Cardiac septum (tissue), 1 donor: ENCODE measurements around the gene KRTAP5-7. TPM values are rescaled to one million over a fixed set of nuclear protein-coding genes. Genes with fewer than 3 reads are reported as not detected.
"Not testable (repeated sequence)": the region's sequence is repeated elsewhere in the genome, so short reads cannot be mapped to it uniquely, and the experiment has no call there.

Experiments used
- DNase-seq: peaks from one replicate; pipeline ENCODE4 v3.0.0-alpha.2; 2020; ENCODE audit warnings: low spot score
- intact Hi-C: fragments of 100-400 bp; cut with DNase I; formaldehyde crosslinking; loops from one replicate; pipeline ENCODE4 v1.14.0; 2022
- long read RNA-seq: library from polyadenylated mRNA; unstranded; transcript quantifications from one replicate; pipeline ENCODE4 v2.0.0, GENCODE V29; 2021
- total RNA-seq: library from RNA; stranded (reverse); fragmentation: NEBNext Ultra II Directional; extraction: Animal tissue kit (Norgen Biotek cat#: 25700); gene quantifications from one replicate; pipeline ENCODE4 v1.2.1, GENCODE V29; 2021
- donor health status: DM: no; HTN: no; CAD: no.

Gene KRTAP5-7
- total RNA-seq, result not detected
- long read RNA-seq, result 0 reads

- DNase-seq, intact Hi-C loops: not testable (repeated sequence)
Measured at GRCh38 chr11:71526796-71527575, at the start of gene KRTAP5-7. KRTAP5-7 (plus strand) TSS chr11:71527267; CDS start chr11:71527301, 34 bp downstream.

GRCh38 chr11:71477641-71478527 lies 49.2 kb upstream of the KRTAP5-7 start:
- intact Hi-C loops, result no loop called here
- DNase-seq, result no peak

GRCh38 chr11:71478528-71478840 lies 48.6 kb upstream of the KRTAP5-7 start:
- intact Hi-C loops, result no loop called here
- DNase-seq, result no peak

GRCh38 chr11:71481101-71481960 lies 45.7 kb upstream of the KRTAP5-7 start:
- DNase-seq, result peak; percentile 41

GRCh38 chr11:71482216-71482615 lies 44.9 kb upstream of the KRTAP5-7 start:
- peak; percentile 58 for DNase-seq
- intact Hi-C loops, result no loop called here

More at GRCh38 chr11:71481101-71481960, 45.7 kb upstream of the KRTAP5-7 start:
- intact Hi-C loops, result no loop called here

- DNase-seq, result peak; percentile 61
- intact Hi-C loops, result no loop called here
Measured at GRCh38 chr11:71482746-71483364, 44.2 kb upstream of the KRTAP5-7 start.

GRCh38 chr11:71483692-71484091 lies 43.4 kb upstream of the KRTAP5-7 start:
- intact Hi-C loops, result no loop called here
- DNase-seq, result peak; percentile 4

- intact Hi-C loops, result no loop called here
Measured at GRCh38 chr11:71484248-71485062, 42.6 kb upstream of the KRTAP5-7 start.

GRCh38 chr11:71485063-71485399 lies 42.0 kb upstream of the KRTAP5-7 start:
- intact Hi-C loops, result no loop called here
- peak; percentile 63 for DNase-seq

More at GRCh38 chr11:71484248-71485062, 42.6 kb upstream of the KRTAP5-7 start:
- peak; percentile 63 for DNase-seq

- intact Hi-C loops, result no loop called here
- DNase-seq, result peak; percentile 7
Measured at GRCh38 chr11:71485466-71485865, 41.6 kb upstream of the KRTAP5-7 start.

- intact Hi-C loops, result no loop called here
- peak; percentile 7 for DNase-seq
Measured at GRCh38 chr11:71486320-71486719, 40.7 kb upstream of the KRTAP5-7 start.

GRCh38 chr11:71488681-71489270 lies 38.3 kb upstream of the KRTAP5-7 start:
- intact Hi-C loops, result no loop called here
- peak; percentile 35 for DNase-seq

GRCh38 chr11:71489311-71490043 lies 37.6 kb upstream of the KRTAP5-7 start:
- peak; percentile 72 for DNase-seq
- intact Hi-C loops, result no loop called here

- intact Hi-C loops, result no loop called here
- DNase-seq, result peak; percentile 64
Measured at GRCh38 chr11:71490044-71490730, 36.9 kb upstream of the KRTAP5-7 start.

- intact Hi-C loops, result no loop called here
- peak; percentile 41 for DNase-seq
Measured at GRCh38 chr11:71490731-71491390, 36.2 kb upstream of the KRTAP5-7 start.

GRCh38 chr11:71491531-71491930 lies 35.5 kb upstream of the KRTAP5-7 start:
- intact Hi-C loops, result no loop called here
- peak; percentile 39 for DNase-seq
